H9 (cell line): ENCODE data around the gene MTURN. TPM values are rescaled to one million over a fixed set of nuclear protein-coding genes. Genes with fewer than 3 reads are reported as not detected.

Experiments
- DNase-seq: peaks from one replicate; pipeline ENCODE4 v3.0.0-alpha.2; 2017
- H2AFZ ChIP-seq: one replicate; pipeline ENCODE4 v1.6.1; 2013; ENCODE audit warnings: mild to moderate bottlenecking, low read length, control low read depth, moderate library complexity
- H2AK5ac ChIP-seq: 2 replicates; pipeline ENCODE4 v1.6.1; 2013; ENCODE audit warnings: low read length, control low read depth, mixed read lengths; ENCODE audit not compliant: insufficient read length
- H2BK120ac ChIP-seq: one replicate; pipeline ENCODE4 v1.6.1; 2013; ENCODE audit warnings: low read depth, mild to moderate bottlenecking, low read length, control low read depth, inconsistent platforms; ENCODE audit not compliant: poor library complexity, severe bottlenecking
- H2BK12ac ChIP-seq: 2 replicates; pipeline ENCODE4 v1.6.1; 2013; ENCODE audit warnings: low read length, control low read depth, mixed read lengths, low read depth; ENCODE audit not compliant: insufficient read length
- H2BK15ac ChIP-seq: 2 replicates; pipeline ENCODE4 v1.6.1; 2013; ENCODE audit warnings: low read depth, low read length, control low read depth
- H2BK20ac ChIP-seq: one replicate; pipeline ENCODE4 v1.6.1; 2013; ENCODE audit warnings: low read depth, mild to moderate bottlenecking, low read length, control low read depth, inconsistent platforms; ENCODE audit not compliant: poor library complexity, severe bottlenecking
- H2BK5ac ChIP-seq: 2 replicates; pipeline ENCODE4 v1.6.1; 2013; ENCODE audit warnings: low read length, control low read depth, mixed read lengths; ENCODE audit not compliant: insufficient read length
- H3K14ac ChIP-seq: 2 replicates; pipeline ENCODE4 v1.6.1; 2013; ENCODE audit warnings: low read length, control low read depth; ENCODE audit not compliant: insufficient read depth
- H3K18ac ChIP-seq: 2 replicates; pipeline ENCODE4 v1.6.1; 2013; ENCODE audit warnings: low read depth, mild to moderate bottlenecking, mixed read lengths, low read length, control low read depth; ENCODE audit not compliant: insufficient read length
- H3K23ac ChIP-seq: 2 replicates; pipeline ENCODE4 v1.6.1; 2013; ENCODE audit warnings: low read length, control low read depth, mixed read lengths, low read depth; ENCODE audit not compliant: insufficient read length
- H3K23me2 ChIP-seq: 2 replicates; pipeline ENCODE4 v1.6.1; 2013; ENCODE audit warnings: low read depth, mild to moderate bottlenecking, mixed read lengths, low read length, control low read depth; ENCODE audit not compliant: insufficient read length, poor library complexity, severe bottlenecking
- H3K27ac ChIP-seq: 2 replicates; pipeline ENCODE4 v1.5.1; 2013; ENCODE audit warnings: low read length, control low read depth, mixed read lengths, low read depth; ENCODE audit not compliant: insufficient read length
- H3K27me3 ChIP-seq: 2 replicates; pipeline ENCODE4 v1.6.1; 2013; ENCODE audit warnings: low read length, control low read depth, inconsistent platforms; ENCODE audit not compliant: insufficient read depth
- H3K4ac ChIP-seq: 2 replicates; pipeline ENCODE4 v1.6.1; 2013; ENCODE audit warnings: low read depth, mild to moderate bottlenecking, control low read depth, inconsistent platforms, low read length, moderate library complexity
- H3K4me1 ChIP-seq: 2 replicates; pipeline ENCODE4 v1.6.1; 2013; ENCODE audit warnings: low read length, control low read depth, inconsistent platforms; ENCODE audit not compliant: insufficient read depth
- H3K4me2 ChIP-seq: 2 replicates; pipeline ENCODE4 v1.6.1; 2013; ENCODE audit warnings: low read length, control low read depth, mixed read lengths; ENCODE audit not compliant: insufficient read length, insufficient read depth
- H3K56ac ChIP-seq: 2 replicates; pipeline ENCODE4 v1.6.1; 2013; ENCODE audit warnings: low read depth, mild to moderate bottlenecking, mixed read lengths, low read length, control low read depth; ENCODE audit not compliant: insufficient read length
- H3K79me1 ChIP-seq: 2 replicates; pipeline ENCODE4 v1.6.1; 2013; ENCODE audit warnings: low read depth, mild to moderate bottlenecking, moderate library complexity, low read length, control low read depth, inconsistent platforms; ENCODE audit not compliant: insufficient read depth, poor library complexity, severe bottlenecking
- H3K79me2 ChIP-seq: 2 replicates; pipeline ENCODE4 v1.6.1; 2013; ENCODE audit warnings: low read length, control low read depth, inconsistent platforms; ENCODE audit not compliant: insufficient read depth
- H3K9ac ChIP-seq: 2 replicates; pipeline ENCODE4 v1.6.1; 2013; ENCODE audit warnings: low read length, control low read depth, mixed read lengths; ENCODE audit not compliant: insufficient read length; ENCODE audit errors: extremely low read depth
- H3K9me3 ChIP-seq: one replicate; pipeline ENCODE4 v1.6.1; 2013; ENCODE audit warnings: low read depth, low read length, inconsistent platforms; ENCODE audit not compliant: control insufficient read depth
- H3T11ph ChIP-seq: one replicate; pipeline ENCODE4 v1.6.1; 2013; ENCODE audit warnings: mild to moderate bottlenecking, low read length, control low read depth, inconsistent platforms
- H4K20me1 ChIP-seq: one replicate; pipeline ENCODE4 v1.6.1; 2013; ENCODE audit not compliant: control insufficient read depth, insufficient read length, insufficient read depth
- H4K5ac ChIP-seq: 2 replicates; pipeline ENCODE4 v1.6.1; 2013; ENCODE audit warnings: low read depth, mild to moderate bottlenecking, mixed read lengths, low read length, control low read depth; ENCODE audit not compliant: insufficient read length
- H4K8ac ChIP-seq: replicated peaks from 2 replicates; pipeline ENCODE4 v1.6.1; 2013; ENCODE audit warnings: low read length, control low read depth, mixed read lengths, low read depth; ENCODE audit not compliant: insufficient read length
- H4K91ac ChIP-seq: 2 replicates; pipeline ENCODE4 v1.6.1; 2013; ENCODE audit warnings: low read depth, mild to moderate bottlenecking, moderate library complexity, mixed read lengths, low read length, control low read depth; ENCODE audit not compliant: insufficient read length
- H3K27ac Mint-ChIP-seq, 3 experiments: 2 replicates in 2 of 3; 3 replicates in 1 of 3; pipeline ENCODE4 v1.8.0; 2020 to 2021; ENCODE audit warnings: mixed read lengths in 3 of 3, mild to moderate bottlenecking in 1 of 3, moderate library complexity in 1 of 3
- H3K27me3 Mint-ChIP-seq: 2 replicates; pipeline ENCODE4 v1.8.0; 2021; ENCODE audit warnings: low read depth, mild to moderate bottlenecking, moderate library complexity, mixed read lengths
- H3K36me3 Mint-ChIP-seq, 3 experiments: 2 replicates in 2 of 3; 3 replicates in 1 of 3; pipeline ENCODE4 v1.8.0; 2020 to 2021; ENCODE audit warnings: low read depth in 3 of 3, mixed read lengths in 3 of 3; ENCODE audit not compliant: insufficient read depth in 1 of 3
- H3K4me1 Mint-ChIP-seq, 2 experiments: 2 replicates each; pipeline ENCODE4 v1.8.0; 2020; ENCODE audit warnings: mixed read lengths in 2 of 2
- H3K4me3 Mint-ChIP-seq, 2 experiments: 2 replicates in 1 of 2; 3 replicates in 1 of 2; pipeline ENCODE4 v1.8.0; 2020 to 2021; ENCODE audit warnings: mild to moderate bottlenecking in 2 of 2, mixed read lengths in 2 of 2, moderate library complexity in 1 of 2
- H3K9me3 Mint-ChIP-seq, 2 experiments: 2 replicates in 1 of 2; 3 replicates in 1 of 2; pipeline ENCODE4 v1.8.0; 2020; ENCODE audit warnings: mild to moderate bottlenecking in 2 of 2, mixed read lengths in 2 of 2, moderate library complexity in 1 of 2
- WGBS: extraction: QIAGEN DNeasy Blood & Tissue Kit; methylation state at CpG from one replicate; pipeline ENCODE4 v1.1.7; 2013; ENCODE audit warnings: missing lambda C conversion rate, low lambda C conversion rate, mixed read lengths; ENCODE audit not compliant: insufficient read length; ENCODE audit errors: extremely low coverage; 5-methylcytosine and 5-hydroxymethylcytosine counted together
- total RNA-seq: library from RNA; stranded (reverse); gene quantifications from 2 replicates; pipeline ENCODE4 v1.2.1, GENCODE V29; 2021
- TF ChIP-seq, protein P1 (sequence below): fragments of 200-600 bp; sonication (generic); conservative IDR thresholded peaks from 3 replicates; pipeline ENCODE4 v1.8.0; 2021; ENCODE audit warnings: antibody characterized with exemption, mild to moderate bottlenecking

Gene MTURN
- total RNA-seq, 1 experiment from 2014 or later = 3.4 TPM

DNA sequence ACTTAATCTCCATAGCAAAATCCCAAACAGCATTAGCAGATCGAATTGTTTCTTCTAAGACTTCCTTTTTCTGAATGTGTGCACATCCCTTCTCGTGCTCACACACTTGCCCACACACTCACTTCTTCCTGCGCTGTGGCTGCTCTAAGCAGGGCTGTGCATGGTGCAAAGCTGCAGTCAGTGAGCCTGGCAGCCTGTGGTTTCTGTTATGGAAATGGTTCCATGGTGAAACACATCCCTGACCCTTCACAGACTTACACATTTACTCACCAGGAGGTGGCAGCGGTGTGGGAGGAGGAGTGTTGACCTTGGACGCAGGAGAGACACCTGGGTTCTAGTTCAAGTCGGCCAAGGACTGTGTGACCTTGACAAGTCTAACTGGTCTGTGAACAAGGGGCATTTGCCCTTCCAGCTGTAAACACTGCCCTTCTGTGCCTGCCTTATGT lies 24.9 kb downstream of the MTURN start:
- Histone ChIP-seq H3K4me2 (no peak overlapping the region), H2BK120ac (no peak overlapping the region), H3K79me1 (no peaks in the 10 kb centered on the region), H2BK12ac (no peak overlapping the region), H3K27ac (no peak overlapping the region), H4K20me1 (no peaks in the 10 kb centered on the region), H3K4me1 (peaks cover 12% of the 10 kb centered on the region), H3K14ac (no peak overlapping the region; the same call in 1 of the 2 replicates), H2BK15ac (no peak overlapping the region), H2AFZ (no peak overlapping the region), H3K23ac (no peak overlapping the region), H3K79me2 (no peaks in the 10 kb centered on the region), H4K5ac (no peak overlapping the region), H3K9ac (no peak overlapping the region), H2BK20ac (no peak overlapping the region), H3K4ac (no peak overlapping the region), H3K27me3 (no peaks in the 10 kb centered on the region), H4K8ac (no peak overlapping the region), H2BK5ac (no peak overlapping the region), H4K91ac (no peak overlapping the region), H3K9me3 (no peaks in the 10 kb centered on the region), H3K56ac (no peak overlapping the region), H3T11ph (no peak overlapping the region), H3K23me2 (no peaks in the 10 kb centered on the region), H2AK5ac (no peak overlapping the region), H3K18ac (peak overlapping the region; percentile 70)
- no peaks in the 10 kb centered on the region for H3K27me3 Mint-ChIP-seq
- H3K4me3 Mint-ChIP-seq = no peak overlapping the region
- H3K9me3 Mint-ChIP-seq = no peaks in the 10 kb centered on the region
- peak overlapping the region in 2 of 3 experiments; percentile 5 to 61; a peak in 2 of 7 replicates for H3K27ac Mint-ChIP-seq
- WGBS = no CpG with 5 or more reads among the region's 6 CpGs
- no peak for DNase-seq
- no peaks in the 10 kb centered on the region for H3K36me3 Mint-ChIP-seq
- TF ChIP-seq, protein P1, sequence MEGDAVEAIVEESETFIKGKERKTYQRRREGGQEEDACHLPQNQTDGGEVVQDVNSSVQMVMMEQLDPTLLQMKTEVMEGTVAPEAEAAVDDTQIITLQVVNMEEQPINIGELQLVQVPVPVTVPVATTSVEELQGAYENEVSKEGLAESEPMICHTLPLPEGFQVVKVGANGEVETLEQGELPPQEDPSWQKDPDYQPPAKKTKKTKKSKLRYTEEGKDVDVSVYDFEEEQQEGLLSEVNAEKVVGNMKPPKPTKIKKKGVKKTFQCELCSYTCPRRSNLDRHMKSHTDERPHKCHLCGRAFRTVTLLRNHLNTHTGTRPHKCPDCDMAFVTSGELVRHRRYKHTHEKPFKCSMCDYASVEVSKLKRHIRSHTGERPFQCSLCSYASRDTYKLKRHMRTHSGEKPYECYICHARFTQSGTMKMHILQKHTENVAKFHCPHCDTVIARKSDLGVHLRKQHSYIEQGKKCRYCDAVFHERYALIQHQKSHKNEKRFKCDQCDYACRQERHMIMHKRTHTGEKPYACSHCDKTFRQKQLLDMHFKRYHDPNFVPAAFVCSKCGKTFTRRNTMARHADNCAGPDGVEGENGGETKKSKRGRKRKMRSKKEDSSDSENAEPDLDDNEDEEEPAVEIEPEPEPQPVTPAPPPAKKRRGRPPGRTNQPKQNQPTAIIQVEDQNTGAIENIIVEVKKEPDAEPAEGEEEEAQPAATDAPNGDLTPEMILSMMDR = peak; percentile 36; the same call in 1 of the 3 replicates
- H3K4me1 Mint-ChIP-seq = peaks cover 52 to 63% of the 10 kb centered on the region in 2 experiments
